PC-3 (cell line): ENCODE results near the gene DDX43. TPM values are rescaled to one million over a fixed set of nuclear protein-coding genes. Genes with fewer than 3 reads are reported as not detected.
A peak's percentile ranks its signal among the peaks of the same experiment; 100 is the strongest.

Experiments
- ATAC-seq: fragments of 200-7000 bp; cut with Tn5 transposase; 2 replicates; pipeline ENCODE4 v1.9.1; 2020; ENCODE audit warnings: mild to moderate bottlenecking, moderate library complexity
- BruUV-seq: library from RNA; stranded (reverse); fragments of 400-500 nt; replicated peaks from 2 replicates; lab custom pipeline; 2021; lab: Mats Ljungman, UMichigan
- CTCF ChIA-PET: fragments of 300-600 bp; sonication (Branson Sonifier 250); formaldehyde crosslinking; loops from one replicate; lab custom pipeline; 2022; ENCODE audit warnings: antibody characterized with exemption; lab: Charles Lee
- POLR2A ChIA-PET: fragments of 300-600 bp; sonication (Branson Sonifier 250); formaldehyde crosslinking; loops from one replicate; lab custom pipeline; 2022; ENCODE audit warnings: antibody characterized with exemption; ENCODE audit not compliant: unreplicated experiment; lab: Charles Lee
- DNase-seq: peaks from one replicate; pipeline ENCODE4 v3.0.0-alpha.2; 2015
- H2AFZ ChIP-seq: fragments of 300-600 bp; sonication (generic); 2 replicates; pipeline ENCODE4 v1.6.0; 2016; ENCODE audit warnings: antibody characterized with exemption, low read length
- H3F3A ChIP-seq: fragments of 300-600 bp; sonication (generic); one replicate; pipeline ENCODE4 v1.6.0; 2017; ENCODE audit warnings: antibody characterized with exemption, low read length, control low read depth, mild to moderate bottlenecking; ENCODE audit not compliant: unreplicated experiment
- H3K27ac ChIP-seq: fragments of 300-600 bp; sonication (generic); 2 replicates; pipeline ENCODE4 v1.5.1; 2016; ENCODE audit warnings: mild to moderate bottlenecking, low read length
- H3K27me3 ChIP-seq: fragments of 300-600 bp; sonication (generic); 2 replicates; pipeline ENCODE4 v1.6.1; 2016; ENCODE audit warnings: low read length, mixed read lengths
- H3K36me3 ChIP-seq: fragments of 300-600 bp; sonication (generic); 2 replicates; pipeline ENCODE4 v1.6.1; 2016; ENCODE audit warnings: low read depth, mixed run types, low read length, mixed read lengths
- H3K4me1 ChIP-seq: fragments of 300-600 bp; sonication (generic); 2 replicates; pipeline ENCODE4 v1.5.1; 2016; ENCODE audit warnings: low read length; ENCODE audit not compliant: insufficient read depth
- H3K4me2 ChIP-seq: fragments of 300-600 bp; sonication (generic); 2 replicates; pipeline ENCODE4 v1.6.0; 2016; ENCODE audit warnings: low read length
- H3K4me3 ChIP-seq: fragments of 300-600 bp; sonication (generic); 2 replicates; pipeline ENCODE4 v1.5.1; 2016; ENCODE audit warnings: mild to moderate bottlenecking, low read length, mixed read lengths
- H3K79me2 ChIP-seq: fragments of 300-600 bp; sonication (generic); 2 replicates; pipeline ENCODE4 v1.6.1; 2017; ENCODE audit warnings: low read length, mixed read lengths
- H3K9ac ChIP-seq: fragments of 300-600 bp; sonication (generic); 2 replicates; pipeline ENCODE4 v1.6.0; 2016; ENCODE audit warnings: mild to moderate bottlenecking, low read length
- H3K9me2 ChIP-seq: fragments of 300-600 bp; sonication (generic); replicated peaks from 2 replicates; pipeline ENCODE4 v1.6.1; 2016; ENCODE audit warnings: mixed run types, low read length, mixed read lengths
- H3K9me3 ChIP-seq: fragments of 300-600 bp; sonication (generic); 2 replicates; pipeline ENCODE4 v1.6.1; 2016; ENCODE audit warnings: low read length, mixed read lengths
- H4K20me1 ChIP-seq: fragments of 300-600 bp; sonication (generic); 2 replicates; pipeline ENCODE4 v1.6.1; 2016; ENCODE audit warnings: low read length, mixed read lengths
- CTCF ChIP-seq: fragments of 300-600 bp; sonication (generic); conservative IDR thresholded peaks from 2 replicates; pipeline ENCODE4 v1.5.1; 2017; ENCODE audit warnings: antibody characterized with exemption, low read depth, mild to moderate bottlenecking, low read length
- EZH2 ChIP-seq: fragments of 300-600 bp; sonication (generic); IDR thresholded peaks from one replicate; pipeline ENCODE4 v1.6.1; 2017; ENCODE audit warnings: antibody characterized with exemption, mild to moderate bottlenecking, low read length; ENCODE audit not compliant: unreplicated experiment
- EZH2phosphoT487 ChIP-seq: fragments of 300-600 bp; sonication (generic); IDR thresholded peaks from 2 replicates; pipeline ENCODE4 v1.6.1; 2018; ENCODE audit warnings: mild to moderate bottlenecking, antibody characterized with exemption, low read length, borderline replicate concordance
- intact Hi-C: fragments of 100-400 bp; cut with micrococcal nuclease; formaldehyde crosslinking; loops from 2 replicates; pipeline ENCODE4 v1.9.0; 2023
- total RNA-seq: library from RNA; depleted of rRNA; stranded (reverse); fragments of >200 nt; gene quantifications from 2 replicates; pipeline ENCODE4 v1.2.3, GENCODE V29; 2014

DDX43 gene
- total RNA-seq, 1 experiment from 2014 or later: not detected

GRCh38 chr6:73421534-73421933 is 26.9 kb downstream of the DDX43 start:
- H3K9me2 ChIP-seq: no peaks in the 10 kb centered on the region
- H3K36me3 ChIP-seq: peaks cover 20% of the 10 kb centered on the region
- no peak overlapping the region for H3K4me3 ChIP-seq
- intact Hi-C loops: no loop called here
- no peak overlapping the region for H3K4me2 ChIP-seq
- H3K27ac ChIP-seq: no peak overlapping the region
- TF ChIP-seq EZH2 (no peak), EZH2phosphoT487 (no peak), CTCF (no peak)
- no peak overlapping the region for H3K9ac ChIP-seq
- H3K79me2 ChIP-seq: no peaks in the 10 kb centered on the region
- ChIA-PET POLR2A (no interaction called here), CTCF (no interaction called here)
- H3K4me1 ChIP-seq: no peaks in the 10 kb centered on the region
- no peak for DNase-seq
- BruUV-seq: TSS peak; percentile 10
- no peaks in the 10 kb centered on the region for H3K27me3 ChIP-seq
- H4K20me1 ChIP-seq: no peaks in the 10 kb centered on the region
- no peak overlapping the region for H2AFZ ChIP-seq
- no peaks in the 10 kb centered on the region for H3F3A ChIP-seq
- H3K9me3 ChIP-seq: no peaks in the 10 kb centered on the region
- ATAC-seq: no peak

- no TSS peak for BruUV-seq
- H3K4me1 ChIP-seq: no peaks in the 10 kb centered on the region
- peaks cover 11% of the 10 kb centered on the region; the same call in 1 of the 2 replicates for H3K36me3 ChIP-seq
- H3K9me2 ChIP-seq: no peaks in the 10 kb centered on the region
- ATAC-seq (no peak), DNase-seq (no peak)
- H3F3A ChIP-seq: no peaks in the 10 kb centered on the region
- ChIA-PET CTCF (no interaction called here), POLR2A (no interaction called here)
- H3K79me2 ChIP-seq: peaks cover 12% of the 10 kb centered on the region; the same call in 1 of the 2 replicates
- no peaks in the 10 kb centered on the region for H3K9me3 ChIP-seq
- no peak overlapping the region for H3K27ac ChIP-seq
- intact Hi-C loops: no loop called here
- no peaks in the 10 kb centered on the region for H4K20me1 ChIP-seq
- H3K4me3 ChIP-seq: no peak overlapping the region
- H3K4me2 ChIP-seq: no peak overlapping the region
- H3K27me3 ChIP-seq: no peaks in the 10 kb centered on the region
- TF ChIP-seq EZH2: no peak
- no peak for TF ChIP-seq EZH2phosphoT487
- no peak for TF ChIP-seq CTCF
- no peak overlapping the region for H2AFZ ChIP-seq
- H3K9ac ChIP-seq: no peak overlapping the region
Observed at GRCh38 chr6:73435236-73435635, 40.6 kb downstream of the DDX43 start.

GRCh38 chr6:73443555-73443954 is 48.9 kb downstream of the DDX43 start:
- POLR2A ChIA-PET: no interaction called here
- BruUV-seq: no TSS peak

More at GRCh38 chr6:73443555-73443954, 48.9 kb downstream of the DDX43 start:
- H3K4me3 ChIP-seq: no peak overlapping the region
- H4K20me1 ChIP-seq: 0 out of 2 replicates have a peak, but pooled peaks cover 3% of the 10 kb centered on the region
- no peak overlapping the region for H3K9ac ChIP-seq
- no peaks in the 10 kb centered on the region for H3K9me2 ChIP-seq
- no peak overlapping the region for H2AFZ ChIP-seq
- H3K79me2 ChIP-seq: peaks cover 50% of the 10 kb centered on the region
- H3K27ac ChIP-seq: no peak overlapping the region
- CTCF ChIA-PET: no interaction called here
- no peaks in the 10 kb centered on the region for H3K4me1 ChIP-seq
- H3K36me3 ChIP-seq: peaks cover 12% of the 10 kb centered on the region
- H3K9me3 ChIP-seq: no peaks in the 10 kb centered on the region
- no peaks in the 10 kb centered on the region for H3F3A ChIP-seq
- no peak overlapping the region for H3K4me2 ChIP-seq
- ATAC-seq (no peak), DNase-seq (no peak)
- H3K27me3 ChIP-seq: no peaks in the 10 kb centered on the region
- TF ChIP-seq EZH2phosphoT487 (no peak), CTCF (no peak), EZH2 (no peak)
- intact Hi-C loops: no loop called here
